Ovary (tissue), 9 donors: Measurements from ENCODE around the gene RPL12. TPM values are rescaled to one million over a fixed set of nuclear protein-coding genes. Genes with fewer than 3 reads are reported as not detected.

ENCODE experiments used
- DNase-seq, 5 donors: peaks; one replicate each; pipeline ENCODE4 v3.0.0-alpha.2; 2019 to 2020
- H3K27ac ChIP-seq, 2 donors: fragments of 200-600 bp; one replicate each; pipeline versions ENCODE4 v1.5.1 to v1.8.0; 2019 to 2022
- H3K27me3 ChIP-seq: fragments of 200-600 bp; one replicate; pipeline ENCODE4 v1.8.0; 2022
- H3K36me3 ChIP-seq: fragments of 200-600 bp; sonication (generic); one replicate; pipeline ENCODE4 v1.5.1; 2019
- H3K4me1 ChIP-seq: one replicate; pipeline ENCODE4 v1.8.1; 2013; ENCODE audit warnings: mild to moderate bottlenecking, moderate library complexity; ENCODE audit not compliant: insufficient read depth
- H3K4me3 ChIP-seq: fragments of 200-600 bp; sonication (generic); one replicate; pipeline ENCODE4 v1.5.1; 2017
- H3K9me3 ChIP-seq, 2 donors: fragments of 200-600 bp in 1 of 2; sonication (generic) in 1 of 2; one replicate each; pipeline versions ENCODE4 v1.5.1 to v1.8.1; 2013 to 2019; ENCODE audit warnings: mild to moderate bottlenecking in 1 of 2, moderate library complexity in 1 of 2
- CTCF ChIP-seq, 3 donors: fragments of 450-650 bp in 2 of 3; fragments of 200-600 bp in 1 of 3; IDR thresholded peaks; one replicate each; pipeline versions ENCODE4 v1.5.1 to v1.8.0; 2016 to 2022; ENCODE audit warnings: antibody characterized with exemption in 3 of 3, mild to moderate bottlenecking in 1 of 3
- EP300 ChIP-seq: sonication (generic); formaldehyde crosslinking; IDR thresholded peaks from one replicate; pipeline ENCODE4 v1.6.1; 2017; ENCODE audit warnings: antibody characterized with exemption
- POLR2A ChIP-seq: fragments of 450-650 bp; IDR thresholded peaks from one replicate; pipeline ENCODE4 v1.6.1; 2017; ENCODE audit warnings: antibody characterized with exemption, mild to moderate bottlenecking, moderate library complexity
- WGBS, 3 donors: extraction: QIAGEN DNeasy Blood & Tissue Kit in 1 of 3; methylation state at CpG; one replicate each; pipeline versions ENCODE4 v1.1.5 to v1.1.7; 2013 to 2017; 5-methylcytosine and 5-hydroxymethylcytosine counted together
- intact Hi-C, 4 donors: fragments of 100-400 bp; cut with DNase I; formaldehyde crosslinking; loops; one replicate each; pipeline versions ENCODE4 v1.11.0 to v1.15.1; 2022 to 2023
- polyA plus RNA-seq, 2 donors: library from polyadenylated mRNA; stranded (reverse); fragments of 200-250 nt in 1 of 2; fragments of 350-450 nt in 1 of 2; fragmentation: Illumina TruSeq in 1 of 2; extraction: RNeasy Lipid Tissue Mini Kit (QIAGEN cat#74804) in 1 of 2; gene quantifications; one replicate each; pipeline ENCODE4 v1.2.3, GENCODE V29; 2013 to 2014
- total RNA-seq, 7 donors: library from RNA; depleted of rRNA in 2 of 7; stranded (reverse); fragments of >200 nt in 2 of 7; fragmentation: NEBNext Ultra II Directional in 3 of 7; extraction: Animal tissue kit (Norgen Biotek cat#: 25700) in 3 of 7; gene quantifications; one replicate each; pipeline versions ENCODE4 v1.1.0 to v1.2.4, GENCODE V29; 2016 to 2023
- donor health status: DM: no; HTN: no; CAD: no; lungs with moderate emphysema.
- donor health status: DM: no; HTN: no; CAD: no.
- donor health status: Bipolar disorder and iron deficiency.
- donor health status: DM: yes; HTN: yes; CAD: no.
- donor health status: DM: no; HTN: no; CAD: no.
- donor health status: DM: yes; HTN: yes; CAD: no.

Gene RPL12
- total and polyA plus RNA-seq, 9 donors, result 1,883 to 5,812 (median 2,353) TPM

GRCh38 chr9:127424676-127424999 is 26.6 kb downstream of the RPL12 start:
- Histone ChIP-seq H3K27me3 (no peaks in the 10 kb centered on the region), H3K4me3 (peak overlapping the region; percentile 81), H3K4me1 (peaks cover 8% of the 10 kb centered on the region), H3K36me3 (no peaks in the 10 kb centered on the region), H3K27ac (peak overlapping the region in 1 of 2 donors; percentile 86), H3K9me3 (no peaks in the 10 kb centered on the region)
- TF ChIP-seq CTCF (IDR thresholded peaks at IDR 0.05) (no peak), EP300 (no peak), POLR2A (no peak)
- WGBS, 3 donors, result 0% methylated on average over 13 of the region's 13 CpGs
- intact Hi-C loops, result no loop called here
- no peak for DNase-seq

GRCh38 chr9:127423934-127424675 is 27.1 kb downstream of the RPL12 start, which contains the start of gene ZNF79:
Gene ZNF79 (plus strand): TSS chr9:127424382. CDS start chr9:127424788, 406 bp downstream.
- H3K27ac ChIP-seq, result peak within 1 kb of the TSS; percentile 81 to 86
- intact Hi-C loops, result no loop called here
- H3K4me3 ChIP-seq, result peak within 1 kb of the TSS; percentile 81
- DNase-seq, result peak; percentile 92 to 95 (median 93)
- H3K36me3 ChIP-seq, result no peaks in the 10 kb centered on the region
- H3K27me3 ChIP-seq, result no peaks in the 10 kb centered on the region
- H3K4me1 ChIP-seq, result peaks cover 8% of the 10 kb centered on the region
- peak in 1 of 3 donors; percentile 21 for TF ChIP-seq CTCF (IDR thresholded peaks at IDR 0.05)
- TF ChIP-seq POLR2A, result peak; percentile 56
- TF ChIP-seq EP300, result peak; percentile 45
- no peaks in the 10 kb centered on the region for H3K9me3 ChIP-seq
- 0% methylated on average over 52 to 54 of the region's 54 CpGs for WGBS, 3 donors

GRCh38 chr9:127423476-127423933 is 27.7 kb downstream of the RPL12 start:
- Histone ChIP-seq H3K4me1 (peaks cover 11% of the 10 kb centered on the region), H3K27me3 (no peaks in the 10 kb centered on the region), H3K36me3 (no peaks in the 10 kb centered on the region), H3K4me3 (peak overlapping the region; percentile 81), H3K9me3 (no peaks in the 10 kb centered on the region), H3K27ac (peak overlapping the region; percentile 81 to 86)
- 0% methylated on average over 9 of the region's 9 CpGs for WGBS, 3 donors
- no peak for TF ChIP-seq EP300
- TF ChIP-seq CTCF (IDR thresholded peaks at IDR 0.05), result no peak
- no peak for TF ChIP-seq POLR2A
- intact Hi-C loops, result no loop called here
- no peak for DNase-seq

GRCh38 chr9:127422787-127423186 is 28.4 kb downstream of the RPL12 start:
- H3K4me1 ChIP-seq, result peaks cover 11% of the 10 kb centered on the region
- WGBS, 3 donors, result 20 to 30% (median 26%) methylated on average over 6 of the region's 6 CpGs
- H3K27ac ChIP-seq, result peak overlapping the region in 1 of 2 donors; percentile 86
- H3K27me3 ChIP-seq, result no peaks in the 10 kb centered on the region
- H3K9me3 ChIP-seq, result no peaks in the 10 kb centered on the region
- intact Hi-C loops, result no loop called here
- no peak for DNase-seq
- no peaks in the 10 kb centered on the region for H3K36me3 ChIP-seq
- TF ChIP-seq POLR2A (no peak), EP300 (no peak), CTCF (IDR thresholded peaks at IDR 0.05) (no peak)
- H3K4me3 ChIP-seq, result peak overlapping the region; percentile 81
